ENCODE measurements around the gene S100A14. TPM values are rescaled to one million over a fixed set of nuclear protein-coding genes. Genes with fewer than 3 reads are reported as not detected.
"Not testable (repeated sequence)": the region's sequence is repeated elsewhere in the genome, so short reads cannot be mapped to it uniquely, and the experiment has no call there.

S100A14 gene
- total RNA-seq, 6 donors from 2014 or later = 76.5 to 239 (median 133) TPM

GRCh38 chr1:153642161-153642560 lies 26.0 kb upstream of the S100A14 start:
- Histone ChIP-seq H3K36me3 (peaks cover 57 to 100% (median 84%) of the 10 kb centered on the region in 4 donors), H3K27ac (no peak overlapping the region), H3K4me3 (no peak overlapping the region), H3K4me1 (peaks cover 7 to 38% (median 22%) of the 10 kb centered on the region in 4 donors), H3K9me3 (no peaks in the 10 kb centered on the region), H3K27me3 (no peaks in the 10 kb centered on the region)
- ATAC-seq (ENCODE audit: low FRiP score in 2 of 2) (no peak), DNase-seq (no peak)
- no peak for TF ChIP-seq EP300 (IDR thresholded peaks at IDR 0.05)
- TF ChIP-seq CTCF (IDR thresholded peaks at IDR 0.05) = no peak
- TF ChIP-seq POLR2AphosphoS5 (IDR thresholded peaks at IDR 0.05) = no peak
- TF ChIP-seq POLR2A (IDR thresholded peaks at IDR 0.05) = no peak
- 85 to 88% methylated on average over 11 of the region's 11 CpGs for WGBS, 2 donors

- H3K36me3 ChIP-seq = peaks cover 66 to 100% (median 90%) of the 10 kb centered on the region in 4 donors
- peaks cover 18 to 40% (median 28%) of the 10 kb centered on the region in 4 donors for H3K4me1 ChIP-seq
- TF ChIP-seq POLR2AphosphoS5 (IDR thresholded peaks at IDR 0.05) = no peak
- TF ChIP-seq EP300 (IDR thresholded peaks at IDR 0.05) = no peak
- TF ChIP-seq CTCF (IDR thresholded peaks at IDR 0.05) = no peak
- no peak for TF ChIP-seq POLR2A (IDR thresholded peaks at IDR 0.05)
- H3K27ac ChIP-seq = no peak overlapping the region
- no peaks in the 10 kb centered on the region for H3K27me3 ChIP-seq
- no peak overlapping the region for H3K4me3 ChIP-seq
- no peak for ATAC-seq (ENCODE audit: low FRiP score in 2 of 2)
- no peak for DNase-seq
- 64 to 65% methylated on average over 6 of the region's 6 CpGs for WGBS, 2 donors
- no peaks in the 10 kb centered on the region for H3K9me3 ChIP-seq
Observed at GRCh38 chr1:153640861-153641260, 24.7 kb upstream of the S100A14 start.

GRCh38 chr1:153640213-153640612 lies 24.1 kb upstream of the S100A14 start:
- H3K4me3 ChIP-seq; H3K9me3 ChIP-seq; H3K27me3 ChIP-seq; ATAC-seq (ENCODE audit: low FRiP score in 2 of 2); DNase-seq: not testable (repeated sequence)
- WGBS, 2 donors = 75 to 81% methylated on average over 5 of the region's 5 CpGs
- Histone ChIP-seq H3K36me3 (peaks cover 59 to 93% (median 85%) of the 10 kb centered on the region in 4 donors), H3K4me1 (peaks cover 25 to 47% (median 33%) of the 10 kb centered on the region in 4 donors), H3K27ac (peak overlapping the region in 1 of 4 donors; percentile 12)

GRCh38 chr1:153639280-153639679 lies 23.2 kb upstream of the S100A14 start:
- WGBS, 2 donors = 87 to 88% methylated on average over 3 of the region's 3 CpGs
- Histone ChIP-seq H3K4me3 (no peak overlapping the region), H3K27ac (no peak overlapping the region), H3K36me3 (peaks cover 57 to 84% (median 78%) of the 10 kb centered on the region in 4 donors), H3K4me1 (peaks cover 27 to 54% (median 38%) of the 10 kb centered on the region in 4 donors), H3K27me3 (no peaks in the 10 kb centered on the region), H3K9me3 (no peaks in the 10 kb centered on the region)
- ATAC-seq (ENCODE audit: low FRiP score in 2 of 2) (no peak), DNase-seq (no peak)
- TF ChIP-seq POLR2AphosphoS5 (IDR thresholded peaks at IDR 0.05) (no peak), CTCF (IDR thresholded peaks at IDR 0.05) (no peak), EP300 (IDR thresholded peaks at IDR 0.05) (no peak), POLR2A (IDR thresholded peaks at IDR 0.05) (no peak)

- Histone ChIP-seq H3K4me3 (no peak overlapping the region), H3K9me3 (no peaks in the 10 kb centered on the region), H3K27me3 (no peaks in the 10 kb centered on the region), H3K4me1 (peaks cover 21 to 52% (median 36%) of the 10 kb centered on the region in 4 donors), H3K27ac (no peak overlapping the region), H3K36me3 (peaks cover 53 to 74% (median 71%) of the 10 kb centered on the region in 4 donors)
- 90 to 91% methylated on average over 6 of the region's 6 CpGs for WGBS, 2 donors
- DNase-seq (no peak), ATAC-seq (ENCODE audit: low FRiP score in 2 of 2) (no peak)
- TF ChIP-seq CTCF (IDR thresholded peaks at IDR 0.05) (no peak), POLR2AphosphoS5 (IDR thresholded peaks at IDR 0.05) (no peak)
Observed at GRCh38 chr1:153638261-153638660, 22.1 kb upstream of the S100A14 start.

Data from upper lobe of left lung (tissue), 6 donors.